ENCODE measurements around the gene PDE4C. TPM values are rescaled to one million over a fixed set of nuclear protein-coding genes. Genes with fewer than 3 reads are reported as not detected.
A peak's percentile ranks its signal among the peaks of the same experiment; 100 is the strongest.

The PDE4C gene
- total and polyA plus RNA-seq, 9 of the 15 experiments (the other 6 are each of a cell fraction or from before 2014, with no cell fraction given): 0.04 to 0.91 (median 0.20) TPM; not detected in 1

DNA sequence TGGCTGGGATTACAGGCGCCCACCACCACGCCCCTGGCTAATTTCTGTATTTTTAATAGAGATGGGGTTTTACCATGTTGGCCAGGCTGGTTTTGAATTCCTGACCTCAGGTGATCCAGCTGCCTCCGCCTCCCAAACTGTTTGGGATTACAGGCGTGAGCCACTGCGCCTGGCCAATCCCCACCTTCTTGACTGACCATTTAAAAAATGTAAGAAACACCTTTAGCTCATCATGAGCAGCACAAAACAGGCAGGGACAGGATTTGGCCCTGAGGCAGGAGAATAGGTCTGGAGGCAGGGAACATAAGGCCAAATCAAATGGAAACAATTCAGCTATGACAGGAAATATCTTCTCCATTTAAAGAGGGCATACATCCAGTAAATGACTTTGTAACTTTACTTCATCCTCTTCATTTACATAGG is 34.6 kb downstream of the PDE4C start (continued):
- TF ChIP-seq SP2 (IDR thresholded peaks at IDR 0.05; ENCODE audit: extremely low read depth, low read depth, low read length, poor library complexity, severe bottlenecking) (no peak), KDM1A (IDR thresholded peaks at IDR 0.05) (no peak), ZBTB8A (IDR thresholded peaks at IDR 0.05; ENCODE audit: partially characterized antibody) (no peak), ZSCAN29 (IDR thresholded peaks at IDR 0.05) (no peak), SP1 (CRISPR knock-in tag; IDR thresholded peaks at IDR 0.05) (0 out of 2 replicates have a peak, but pooled peaks have one; percentile 32), IFI16 (CRISPR knock-in tag; IDR thresholded peaks at IDR 0.05) (no peak)

DNA sequence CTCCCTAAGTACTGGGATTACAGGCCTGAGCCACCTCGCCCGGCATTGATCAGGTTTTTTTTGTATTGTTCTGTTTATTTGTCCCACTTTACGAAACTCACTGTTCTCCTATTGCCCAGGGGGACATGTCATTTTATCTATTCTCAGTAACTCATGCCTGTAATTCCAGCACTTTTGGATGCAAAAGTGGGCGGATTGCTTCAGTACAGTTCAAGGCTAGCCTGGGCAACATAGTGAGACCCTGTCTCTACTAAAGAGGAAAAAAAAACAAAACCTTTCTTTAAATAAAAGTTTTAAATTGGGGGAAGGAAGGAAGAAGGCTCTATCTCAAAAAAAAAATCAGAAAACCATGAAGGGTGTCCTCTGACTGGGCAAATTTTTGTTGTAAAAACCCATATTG is 36.0 kb downstream of the PDE4C start:
- H3K4me3 ChIP-seq: no peak overlapping the region
- no peak overlapping the region for H3K9ac ChIP-seq (ENCODE audit: insufficient read depth in 1 of 2, low read depth in 2 of 2, low read length in 2 of 2)
- peak overlapping the region; percentile 8; the same call in 1 of the 2 replicates for H2AFZ ChIP-seq (ENCODE audit: low read depth, low read length)
- POLR2A ChIA-PET: interaction anchor here (0.6 to 1.1 kb wide), 2 partner anchors 34 to 62 kb away, joined by 3 to 4 read pairs; no protein-coding TSS in a partner anchor
- DNase-seq (ENCODE audit: extremely low read depth in 1 of 4, low spot score in 3 of 4) (no peak), ATAC-seq (no peak), FAIRE-seq (no peak)
- H3K27ac ChIP-seq (ENCODE audit: extremely low read depth, low read depth, low read length): no peak overlapping the region
- no peaks in the 10 kb centered on the region for H3K9me3 ChIP-seq (replicated peaks; ENCODE audit: control insufficient read depth, insufficient read depth, low read depth, low read length)
- WGBS (ENCODE audit: insufficient coverage, low coverage, missing lambda C conversion rate): 91% methylated on average over 4 of the region's 4 CpGs
- CTCF ChIA-PET (ENCODE audit: low intra/inter-chr PET ratio): interaction anchor here (0.6 kb wide), 1 partner anchor 151 kb away, joined by 3 read pairs; no protein-coding TSS in a partner anchor
- in situ Hi-C loops (cut with MboI) (no loop called here), intact Hi-C loops (cut with micrococcal nuclease) (no loop called here)
- no TSS peak for BruUV-seq (replicated peaks)
- H3K4me1 ChIP-seq (replicated peaks in 1 of 2; ENCODE audit: control insufficient read depth in 2 of 2, insufficient read depth in 2 of 2, low read length in 2 of 2): peaks cover 17 to 45% of the 10 kb centered on the region in 2 experiments; a peak in 4 of 5 replicates
- H3K27me3 ChIP-seq (ENCODE audit: control insufficient read depth in 2 of 2, insufficient read depth in 2 of 2, low read length in 2 of 2): no peaks in the 10 kb centered on the region
- no peaks in the 10 kb centered on the region for H3K9me1 ChIP-seq (ENCODE audit: control insufficient read depth, insufficient read depth, low read length)
- peaks cover 6% of the 10 kb centered on the region; the same call in 1 of the 2 replicates for H4K20me1 ChIP-seq (replicated peaks; ENCODE audit: control insufficient read depth, insufficient read depth, low read length)
- peaks cover 5% of the 10 kb centered on the region; the same call in 2 of the 3 replicates for H3K36me3 ChIP-seq (ENCODE audit: control insufficient read depth, insufficient read depth, low read length)
- H3K79me2 ChIP-seq (ENCODE audit: control insufficient read depth, insufficient read depth, low read length): peaks cover 18% of the 10 kb centered on the region
- H3K4me2 ChIP-seq (ENCODE audit: insufficient read depth, low read length): no peak overlapping the region
- TF ChIP-seq ZNF699 (CRISPR knock-in tag; IDR thresholded peaks at IDR 0.05; ENCODE audit: insufficient replicate concordance) (no peak), PTTG1 (tag; IDR thresholded peaks at IDR 0.05; ENCODE audit: low read depth) (no peak), POU5F1 (IDR thresholded peaks at IDR 0.05; ENCODE audit: borderline replicate concordance, low read depth, low read length, partially characterized antibody) (no peak), SMARCB1 (IDR thresholded peaks at IDR 0.05; ENCODE audit: insufficient read length, low read depth) (no peak), KAT8 (IDR thresholded peaks at IDR 0.05; ENCODE audit: low read depth) (no peak), SMARCA4 (IDR thresholded peaks at IDR 0.05) (no peak), TOE1 (IDR thresholded peaks at IDR 0.05; ENCODE audit: borderline replicate concordance) (no peak), TOE1 (CRISPR knock-in tag; IDR thresholded peaks at IDR 0.05; ENCODE audit: borderline replicate concordance, low read depth) (no peak), MXI1 (IDR thresholded peaks at IDR 0.05; ENCODE audit: low read depth, low read length) (no peak), HEY1 (CRISPR knock-in tag; IDR thresholded peaks at IDR 0.05; ENCODE audit: borderline replicate concordance) (no peak)
- TF ChIP-seq, protein P1, sequence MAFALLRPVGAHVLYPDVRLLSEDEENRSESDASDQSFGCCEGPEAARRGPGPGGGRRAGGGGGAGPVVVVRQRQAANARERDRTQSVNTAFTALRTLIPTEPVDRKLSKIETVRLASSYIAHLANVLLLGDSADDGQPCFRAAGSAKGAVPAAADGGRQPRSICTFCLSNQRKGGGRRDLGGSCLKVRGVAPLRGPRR (CRISPR knock-in tag; IDR thresholded peaks at IDR 0.05): no peak
- TF ChIP-seq, protein P2, sequence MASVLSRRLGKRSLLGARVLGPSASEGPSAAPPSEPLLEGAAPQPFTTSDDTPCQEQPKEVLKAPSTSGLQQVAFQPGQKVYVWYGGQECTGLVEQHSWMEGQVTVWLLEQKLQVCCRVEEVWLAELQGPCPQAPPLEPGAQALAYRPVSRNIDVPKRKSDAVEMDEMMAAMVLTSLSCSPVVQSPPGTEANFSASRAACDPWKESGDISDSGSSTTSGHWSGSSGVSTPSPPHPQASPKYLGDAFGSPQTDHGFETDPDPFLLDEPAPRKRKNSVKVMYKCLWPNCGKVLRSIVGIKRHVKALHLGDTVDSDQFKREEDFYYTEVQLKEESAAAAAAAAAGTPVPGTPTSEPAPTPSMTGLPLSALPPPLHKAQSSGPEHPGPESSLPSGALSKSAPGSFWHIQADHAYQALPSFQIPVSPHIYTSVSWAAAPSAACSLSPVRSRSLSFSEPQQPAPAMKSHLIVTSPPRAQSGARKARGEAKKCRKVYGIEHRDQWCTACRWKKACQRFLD (CRISPR knock-in tag; IDR thresholded peaks at IDR 0.05): no peak
